IgD-negative memory B cell (primary cell): ENCODE results near the gene CPSF3. TPM values are rescaled to one million over a fixed set of nuclear protein-coding genes. Genes with fewer than 3 reads are reported as not detected.
"Not testable (repeated sequence)": the region's sequence is repeated elsewhere in the genome, so short reads cannot be mapped to it uniquely, and the experiment has no call there.

Experiments used
- H3K27ac Mint-ChIP-seq, 3 donors: one replicate each; pipeline ENCODE4 v1.8.0; 2020 to 2022; ENCODE audit warnings: mild to moderate bottlenecking in 3 of 3, mixed read lengths in 3 of 3, moderate library complexity in 1 of 3
- H3K27me3 Mint-ChIP-seq: one replicate; pipeline ENCODE4 v1.8.0; 2021; ENCODE audit warnings: mixed read lengths
- H3K36me3 Mint-ChIP-seq: one replicate; pipeline ENCODE4 v1.8.0; 2020; ENCODE audit warnings: mild to moderate bottlenecking, mixed read lengths
- H3K4me1 Mint-ChIP-seq, 3 donors: one replicate each; pipeline ENCODE4 v1.8.0; 2020 to 2022; ENCODE audit warnings: mixed read lengths in 3 of 3, mild to moderate bottlenecking in 1 of 3
- H3K4me3 Mint-ChIP-seq, 4 donors: one replicate each; pipeline ENCODE4 v1.8.0; 2020 to 2022; ENCODE audit warnings: mild to moderate bottlenecking in 4 of 4, mixed read lengths in 4 of 4, moderate library complexity in 3 of 4
- H3K9me3 Mint-ChIP-seq, 3 donors: one replicate each; pipeline ENCODE4 v1.8.0; 2020 to 2021; ENCODE audit warnings: mixed read lengths in 3 of 3, mild to moderate bottlenecking in 1 of 3
- polyA plus RNA-seq: library from polyadenylated mRNA; unstranded; fragments of 300-500 nt; fragmentation: Illumina TruSeq; gene quantifications from one replicate; pipeline ENCODE4 v1.2.3, GENCODE V29; 2021

The CPSF3 gene
- polyA plus RNA-seq, 1 donor from 2014 or later: 21.9 TPM

- Mint-ChIP-seq H3K36me3 (peaks cover 1% of the 10 kb centered on the region), H3K4me1 (no peaks in the 10 kb centered on the region), H3K9me3 (peaks cover 0 to 1% (median 0%) of the 10 kb centered on the region in 3 donors), H3K27ac (no peak overlapping the region), H3K4me3 (no peak overlapping the region), H3K27me3 (no peaks in the 10 kb centered on the region)
Observed at GRCh38 chr2:9390151-9390850, 33.2 kb upstream of the CPSF3 start.

- H3K36me3 Mint-ChIP-seq: peaks cover 1% of the 10 kb centered on the region
- peaks cover 0 to 1% (median 0%) of the 10 kb centered on the region in 3 donors for H3K9me3 Mint-ChIP-seq
- H3K27me3 Mint-ChIP-seq: no peaks in the 10 kb centered on the region
- no peaks in the 10 kb centered on the region for H3K4me1 Mint-ChIP-seq
- peak overlapping the region in 1 of 3 donors; percentile 80 for H3K27ac Mint-ChIP-seq
- no peak overlapping the region for H3K4me3 Mint-ChIP-seq
Observed at GRCh38 chr2:9390991-9391390, 32.5 kb upstream of the CPSF3 start.

- Mint-ChIP-seq H3K36me3 (peaks cover 1% of the 10 kb centered on the region), H3K27ac (peak overlapping the region in 1 of 3 donors; percentile 39), H3K4me1 (no peaks in the 10 kb centered on the region), H3K4me3 (no peak overlapping the region), H3K27me3 (no peaks in the 10 kb centered on the region), H3K9me3 (peaks cover 0 to 1% (median 0%) of the 10 kb centered on the region in 3 donors)
Observed at GRCh38 chr2:9391961-9392720, 31.3 kb upstream of the CPSF3 start.

GRCh38 chr2:9392898-9393765 is 30.3 kb upstream of the CPSF3 start:
- H3K4me1 Mint-ChIP-seq: no peaks in the 10 kb centered on the region
- H3K27ac Mint-ChIP-seq: no peak overlapping the region
- no peaks in the 10 kb centered on the region for H3K27me3 Mint-ChIP-seq
- H3K4me3 Mint-ChIP-seq: no peak overlapping the region
- peaks cover 0 to 1% (median 0%) of the 10 kb centered on the region in 3 donors for H3K9me3 Mint-ChIP-seq
- no peaks in the 10 kb centered on the region for H3K36me3 Mint-ChIP-seq

DNA sequence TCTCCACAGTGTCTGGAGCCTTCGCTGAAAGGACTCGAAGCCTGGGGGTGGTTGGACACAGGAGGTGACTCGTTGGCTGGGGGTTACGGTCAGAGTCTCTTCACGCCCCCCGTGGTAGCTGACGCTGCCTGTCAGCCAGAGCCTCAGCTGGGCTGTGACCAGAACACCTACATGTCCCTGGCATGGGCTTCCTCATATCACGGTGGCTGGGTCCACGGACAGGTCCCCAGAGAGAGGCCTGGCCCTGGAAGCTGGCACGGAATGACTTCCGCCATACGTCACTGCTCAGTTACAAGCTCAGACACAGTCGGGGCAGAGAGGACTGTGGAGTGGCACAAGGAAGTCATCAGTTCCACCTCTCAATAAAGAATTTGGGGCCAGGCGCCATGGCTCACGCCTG is 28.6 kb upstream of the CPSF3 start:
- Mint-ChIP-seq H3K36me3 (no peaks in the 10 kb centered on the region), H3K4me1 (no peaks in the 10 kb centered on the region), H3K9me3 (peaks cover 0 to 1% (median 0%) of the 10 kb centered on the region in 3 donors), H3K4me3 (no peak overlapping the region), H3K27me3 (no peaks in the 10 kb centered on the region), H3K27ac (no peak overlapping the region)

DNA sequence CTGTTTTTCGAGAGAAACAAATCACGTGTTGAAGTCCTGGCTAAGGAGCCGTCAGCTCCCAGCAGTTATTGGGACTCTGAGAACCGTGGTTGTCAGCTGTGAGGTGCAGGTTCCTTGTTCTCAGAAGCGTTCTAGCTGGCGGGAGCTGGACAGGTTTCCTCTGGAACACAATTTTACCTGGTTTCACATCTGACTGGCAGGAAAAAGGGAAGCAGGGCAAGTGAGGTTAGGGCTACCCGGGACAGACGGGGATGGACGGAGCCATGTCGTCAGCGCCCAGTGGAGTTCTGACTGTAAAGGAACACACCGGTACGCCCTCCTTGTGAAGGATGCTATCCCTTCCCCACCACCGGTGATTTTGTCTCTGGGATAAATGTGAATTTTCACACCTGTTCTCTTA is 26.3 kb upstream of the CPSF3 start:
- H3K4me3 Mint-ChIP-seq: no peak overlapping the region
- H3K9me3 Mint-ChIP-seq: no peaks in the 10 kb centered on the region
- H3K27ac Mint-ChIP-seq: no peak overlapping the region
- H3K36me3 Mint-ChIP-seq: no peaks in the 10 kb centered on the region
- H3K27me3 Mint-ChIP-seq: no peaks in the 10 kb centered on the region
- H3K4me1 Mint-ChIP-seq: no peaks in the 10 kb centered on the region

DNA sequence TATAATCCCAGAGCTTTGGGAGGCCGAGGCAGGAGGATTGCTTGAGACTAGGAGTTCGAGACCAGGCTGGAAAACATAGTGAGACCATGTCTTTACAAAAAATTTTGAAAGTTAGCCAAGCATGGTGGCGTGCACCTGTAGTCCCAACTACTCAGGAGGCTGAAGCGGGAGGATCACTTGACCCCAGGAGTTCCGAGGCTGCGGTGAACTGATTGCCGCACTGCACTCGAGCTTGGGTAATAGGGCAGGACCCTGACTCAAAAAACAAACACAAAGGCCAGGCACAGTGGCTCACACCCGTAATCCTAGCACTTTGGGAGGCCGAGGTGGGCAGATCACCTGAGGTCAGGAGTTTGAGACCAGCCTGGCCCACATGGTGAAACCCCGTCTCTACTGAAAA is 25.2 kb upstream of the CPSF3 start:
- not testable (repeated sequence) for H3K4me1 Mint-ChIP-seq, H3K27ac Mint-ChIP-seq, H3K36me3 Mint-ChIP-seq, H3K4me3 Mint-ChIP-seq, H3K27me3 Mint-ChIP-seq, H3K9me3 Mint-ChIP-seq

- Mint-ChIP-seq H3K27ac (no peak overlapping the region), H3K27me3 (no peaks in the 10 kb centered on the region), H3K4me3 (no peak overlapping the region), H3K36me3 (no peaks in the 10 kb centered on the region), H3K9me3 (no peaks in the 10 kb centered on the region), H3K4me1 (no peaks in the 10 kb centered on the region)
Observed at GRCh38 chr2:9398881-9399780, 24.3 kb upstream of the CPSF3 start.

DNA sequence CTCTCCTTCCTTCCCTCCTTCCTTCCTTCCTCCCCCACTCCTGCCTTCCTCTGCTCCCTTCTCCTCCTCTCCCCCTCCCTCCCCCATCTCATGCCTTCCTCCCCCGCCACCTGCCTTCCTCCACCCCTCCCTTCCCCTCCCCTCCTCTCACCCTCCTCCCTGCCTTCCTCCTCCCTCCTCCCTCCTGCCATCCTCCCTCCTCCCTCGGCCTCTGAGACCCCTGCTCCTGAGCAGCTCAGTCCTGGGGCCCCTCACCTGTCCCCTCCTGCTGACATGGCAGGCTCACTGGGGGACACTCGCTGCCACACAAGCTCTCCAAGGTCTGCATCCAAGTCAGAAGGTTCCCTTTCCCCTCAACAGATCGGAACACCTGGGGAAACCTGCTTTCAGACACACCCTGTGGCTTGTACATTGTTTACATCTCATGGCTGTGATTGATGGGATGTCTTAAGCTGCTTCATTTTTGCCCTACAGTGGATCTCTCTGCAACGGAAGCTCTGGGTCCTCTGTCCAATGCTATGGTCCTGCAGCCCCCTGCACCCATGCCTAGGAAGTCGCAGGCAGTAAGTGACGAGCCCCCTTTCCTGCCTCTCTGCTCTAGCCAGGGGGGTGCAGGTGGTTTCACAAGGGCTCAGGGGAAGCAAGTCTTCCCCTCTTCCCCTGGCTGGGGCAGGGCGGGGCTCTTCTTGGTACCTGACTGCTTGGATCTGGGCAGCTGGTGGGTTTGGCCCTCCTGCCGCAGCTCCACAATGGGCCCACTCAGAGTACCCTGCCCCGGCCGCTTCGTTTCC is 23.0 kb upstream of the CPSF3 start:
- Mint-ChIP-seq H3K27me3 (no peaks in the 10 kb centered on the region), H3K9me3 (no peaks in the 10 kb centered on the region), H3K4me3 (no peak overlapping the region), H3K36me3 (peaks cover 4% of the 10 kb centered on the region), H3K4me1 (no peaks in the 10 kb centered on the region), H3K27ac (no peak overlapping the region)

DNA sequence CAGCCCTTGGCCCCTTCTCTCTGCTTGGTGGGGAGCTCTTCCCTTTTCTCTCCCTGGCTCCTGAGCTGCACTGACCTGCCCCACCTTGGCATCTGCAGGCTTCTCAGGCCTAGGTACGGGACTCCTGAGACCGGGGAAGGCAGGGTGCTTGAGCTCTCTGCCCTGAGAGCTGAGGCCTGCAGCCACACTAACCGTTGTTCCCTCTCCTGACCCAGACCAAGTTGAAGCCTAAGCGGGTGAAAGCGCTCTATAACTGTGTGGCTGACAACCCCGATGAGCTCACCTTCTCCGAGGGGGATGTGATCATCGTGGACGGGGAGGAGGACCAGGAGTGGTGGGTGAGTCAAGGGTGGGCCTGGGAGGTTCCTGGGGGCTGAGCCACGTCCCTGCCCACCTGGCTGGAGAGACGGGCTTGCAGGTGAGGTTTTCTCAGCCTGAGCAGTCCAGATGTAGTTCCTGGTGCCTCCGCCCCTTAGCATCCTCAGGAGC is 22.4 kb upstream of the CPSF3 start:
- H3K27me3 Mint-ChIP-seq: no peaks in the 10 kb centered on the region
- no peak overlapping the region for H3K4me3 Mint-ChIP-seq
- H3K36me3 Mint-ChIP-seq: peaks cover 4% of the 10 kb centered on the region
- H3K27ac Mint-ChIP-seq: no peak overlapping the region
- no peaks in the 10 kb centered on the region for H3K4me1 Mint-ChIP-seq
- H3K9me3 Mint-ChIP-seq: no peaks in the 10 kb centered on the region

- no peaks in the 10 kb centered on the region for H3K27me3 Mint-ChIP-seq
- no peak overlapping the region for H3K27ac Mint-ChIP-seq
- no peaks in the 10 kb centered on the region for H3K4me1 Mint-ChIP-seq
- H3K36me3 Mint-ChIP-seq: peaks cover 4% of the 10 kb centered on the region
- H3K4me3 Mint-ChIP-seq: no peak overlapping the region
- H3K9me3 Mint-ChIP-seq: no peaks in the 10 kb centered on the region
Observed at GRCh38 chr2:9401646-9402371, 21.6 kb upstream of the CPSF3 start.

- Mint-ChIP-seq H3K36me3 (peaks cover 4% of the 10 kb centered on the region), H3K4me3 (no peak overlapping the region), H3K4me1 (no peaks in the 10 kb centered on the region), H3K9me3 (no peaks in the 10 kb centered on the region), H3K27ac (no peak overlapping the region), H3K27me3 (no peaks in the 10 kb centered on the region)
Observed at GRCh38 chr2:9403924-9404323, 19.5 kb upstream of the CPSF3 start.

DNA sequence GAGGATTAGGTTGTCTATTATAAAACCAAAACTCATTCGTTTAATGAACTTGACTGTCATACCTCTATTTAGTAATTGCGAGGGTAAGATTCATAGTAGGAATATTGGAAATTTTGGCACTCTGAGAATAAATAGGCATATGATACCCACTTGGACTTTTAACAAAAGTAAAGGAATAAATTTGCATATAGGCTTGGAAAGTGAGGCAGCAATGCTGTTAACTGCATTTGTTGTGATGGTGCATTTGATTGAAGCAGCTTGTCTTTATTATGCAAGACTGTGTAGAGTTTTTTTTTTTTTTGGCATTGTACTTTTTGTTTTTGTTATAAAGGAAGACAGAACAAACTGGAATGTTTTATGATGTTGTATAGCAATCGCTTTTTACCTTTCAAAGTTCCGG is 19.0 kb upstream of the CPSF3 start:
- Mint-ChIP-seq H3K27me3 (no peaks in the 10 kb centered on the region), H3K27ac (no peak overlapping the region), H3K36me3 (peaks cover 4% of the 10 kb centered on the region), H3K4me3 (no peak overlapping the region), H3K9me3 (no peaks in the 10 kb centered on the region), H3K4me1 (no peaks in the 10 kb centered on the region)
